PC-9 (cell line): Measurements from ENCODE around the gene AK5. TPM values are rescaled to one million over a fixed set of nuclear protein-coding genes. Genes with fewer than 3 reads are reported as not detected.
A peak's percentile ranks its signal among the peaks of the same experiment; 100 is the strongest.

Source experiments
- BruUV-seq: library from RNA; stranded (reverse); fragments of 400-500 nt; replicated peaks from 2 replicates; lab custom pipeline; 2021; lab: Mats Ljungman, UMichigan
- CTCF ChIA-PET: fragments of 300-600 bp; sonication (Branson Sonifier 250); formaldehyde crosslinking; loops from one replicate; lab custom pipeline; 2022; ENCODE audit warnings: antibody characterized with exemption; lab: Charles Lee
- POLR2A ChIA-PET: fragments of 300-600 bp; sonication (Branson Sonifier 250); formaldehyde crosslinking; loops from one replicate; lab custom pipeline; 2022; ENCODE audit warnings: antibody characterized with exemption; ENCODE audit not compliant: unreplicated experiment; lab: Charles Lee
- DNase-seq, 2 experiments: peaks; one replicate each; pipeline versions ENCODE4 v3.0.0 to v3.0.0-alpha.2; 2015 to 2022; ENCODE audit warnings: mixed read lengths in 1 of 2
- H2AFZ ChIP-seq: fragments of 200-600 bp; sonication (generic); 2 replicates; pipeline ENCODE4 v1.8.1; 2017; ENCODE audit warnings: antibody characterized with exemption
- H3F3A ChIP-seq: fragments of 200-600 bp; sonication (generic); 2 replicates; pipeline ENCODE4 v1.8.1; 2017; ENCODE audit warnings: antibody characterized with exemption, mild to moderate bottlenecking, low read depth; ENCODE audit not compliant: insufficient read depth
- H3K27ac ChIP-seq: fragments of 200-600 bp; sonication (generic); 2 replicates; pipeline ENCODE4 v1.6.1; 2016; ENCODE audit warnings: mixed run types
- H3K27me3 ChIP-seq: fragments of 200-600 bp; sonication (generic); 2 replicates; pipeline ENCODE4 v1.6.1; 2016; ENCODE audit warnings: low read depth, mixed run types; ENCODE audit not compliant: insufficient read depth
- H3K36me3 ChIP-seq: fragments of 200-600 bp; sonication (generic); 2 replicates; pipeline ENCODE4 v1.6.1; 2016; ENCODE audit warnings: low read depth, mixed run types
- H3K4me1 ChIP-seq: fragments of 200-600 bp; sonication (generic); replicated peaks from 2 replicates; pipeline ENCODE4 v1.6.1; 2016; ENCODE audit warnings: mixed run types; ENCODE audit not compliant: insufficient read depth
- H3K4me2 ChIP-seq: fragments of 200-600 bp; sonication (generic); 2 replicates; pipeline ENCODE4 v1.6.1; 2017; ENCODE audit warnings: mixed run types
- H3K4me3 ChIP-seq: fragments of 200-600 bp; sonication (generic); 2 replicates; pipeline ENCODE4 v1.6.1; 2016; ENCODE audit warnings: mixed run types
- H3K79me2 ChIP-seq: fragments of 200-600 bp; sonication (generic); 2 replicates; pipeline ENCODE4 v1.6.1; 2017; ENCODE audit warnings: low read depth, mixed run types
- H3K9me2 ChIP-seq: fragments of 200-600 bp; sonication (generic); 2 replicates; pipeline ENCODE4 v1.8.1; 2017; ENCODE audit warnings: mild to moderate bottlenecking; ENCODE audit not compliant: insufficient read depth
- H3K9me3 ChIP-seq: fragments of 200-600 bp; sonication (generic); 2 replicates; pipeline ENCODE4 v1.8.1; 2016; ENCODE audit warnings: low read depth; ENCODE audit not compliant: insufficient read depth
- H4K20me1 ChIP-seq: fragments of 200-600 bp; sonication (generic); 2 replicates; pipeline ENCODE4 v1.8.1; 2017; ENCODE audit not compliant: insufficient read depth
- EZH2 ChIP-seq: fragments of 200-600 bp; sonication (generic); IDR thresholded peaks from 2 replicates; pipeline ENCODE4 v1.8.0; 2017; ENCODE audit warnings: antibody characterized with exemption, low read depth
- intact Hi-C: fragments of 100-400 bp; cut with micrococcal nuclease; formaldehyde crosslinking; loops from one replicate; pipeline ENCODE4 v1.10.0; 2022; ENCODE audit not compliant: unreplicated experiment
- total RNA-seq: library from RNA; stranded (reverse); gene quantifications from 2 replicates; pipeline ENCODE4 v1.2.3, GENCODE V29; 2021
- TF ChIP-seq, protein P1 (sequence below): fragments of 200-600 bp; sonication (generic); conservative IDR thresholded peaks from 2 replicates; pipeline ENCODE4 v1.6.1; 2017; ENCODE audit warnings: mixed run types, antibody characterized with exemption, mild to moderate bottlenecking, moderate library complexity

AK5 gene
- total RNA-seq, 1 experiment from 2014 or later = 1.2 TPM

DNA sequence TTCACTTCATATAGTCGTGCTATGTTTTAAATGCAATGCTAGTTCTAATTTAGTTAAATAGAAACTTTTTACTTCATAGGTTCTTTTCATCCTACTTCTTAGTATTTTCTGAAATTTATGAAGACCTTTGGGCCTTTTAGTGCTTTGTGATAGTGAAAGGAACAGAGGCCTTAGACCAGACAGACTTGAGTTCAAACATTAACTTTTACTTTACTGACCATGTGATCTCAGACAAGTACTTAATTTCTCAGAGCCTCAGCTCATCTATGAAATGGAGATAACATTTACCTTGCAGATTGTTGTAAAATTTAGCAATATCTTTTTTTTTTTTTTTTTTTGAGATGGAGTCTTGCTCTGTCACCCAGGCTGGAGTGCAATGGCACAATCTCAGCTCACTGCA is 57.5 kb downstream of the AK5 start:
- POLR2A ChIA-PET = no interaction called here
- CTCF ChIA-PET = no interaction called here
- no TSS peak for BruUV-seq

DNA sequence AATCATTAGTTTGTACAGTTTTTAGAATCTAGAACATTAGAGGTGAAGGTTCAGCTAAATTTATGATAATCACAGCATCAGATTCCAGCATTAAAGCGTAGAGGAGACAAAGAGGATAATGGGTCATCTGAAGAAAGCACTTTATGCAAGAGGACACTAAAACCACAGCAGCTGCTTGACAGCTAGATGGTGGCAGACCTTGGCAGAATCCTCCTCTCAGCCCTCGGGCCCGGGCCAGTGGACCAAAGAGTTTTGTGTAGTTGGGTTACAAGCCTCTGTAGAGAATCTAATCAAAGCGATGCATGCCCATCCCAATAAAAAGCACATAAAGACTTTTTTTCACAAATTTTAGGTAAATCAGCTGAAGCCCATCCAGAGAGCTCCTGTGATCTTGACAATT is 59.4 kb downstream of the AK5 start:
- POLR2A ChIA-PET = no interaction called here
- Histone ChIP-seq H3K79me2 (no peaks in the 10 kb centered on the region), H3K4me1 (peaks cover 18% of the 10 kb centered on the region), H2AFZ (no peak overlapping the region), H3K27ac (no peak overlapping the region), H3K27me3 (no peaks in the 10 kb centered on the region), H3K4me3 (no peak overlapping the region), H3F3A (peaks cover 6% of the 10 kb centered on the region; the same call in 1 of the 2 replicates), H3K9me3 (no peaks in the 10 kb centered on the region), H3K4me2 (no peak overlapping the region), H3K36me3 (no peaks in the 10 kb centered on the region), H4K20me1 (no peaks in the 10 kb centered on the region), H3K9me2 (no peaks in the 10 kb centered on the region)
- DNase-seq = no peak
- intact Hi-C loops = no loop called here
- no peak for TF ChIP-seq EZH2
- TF ChIP-seq, protein P1, sequence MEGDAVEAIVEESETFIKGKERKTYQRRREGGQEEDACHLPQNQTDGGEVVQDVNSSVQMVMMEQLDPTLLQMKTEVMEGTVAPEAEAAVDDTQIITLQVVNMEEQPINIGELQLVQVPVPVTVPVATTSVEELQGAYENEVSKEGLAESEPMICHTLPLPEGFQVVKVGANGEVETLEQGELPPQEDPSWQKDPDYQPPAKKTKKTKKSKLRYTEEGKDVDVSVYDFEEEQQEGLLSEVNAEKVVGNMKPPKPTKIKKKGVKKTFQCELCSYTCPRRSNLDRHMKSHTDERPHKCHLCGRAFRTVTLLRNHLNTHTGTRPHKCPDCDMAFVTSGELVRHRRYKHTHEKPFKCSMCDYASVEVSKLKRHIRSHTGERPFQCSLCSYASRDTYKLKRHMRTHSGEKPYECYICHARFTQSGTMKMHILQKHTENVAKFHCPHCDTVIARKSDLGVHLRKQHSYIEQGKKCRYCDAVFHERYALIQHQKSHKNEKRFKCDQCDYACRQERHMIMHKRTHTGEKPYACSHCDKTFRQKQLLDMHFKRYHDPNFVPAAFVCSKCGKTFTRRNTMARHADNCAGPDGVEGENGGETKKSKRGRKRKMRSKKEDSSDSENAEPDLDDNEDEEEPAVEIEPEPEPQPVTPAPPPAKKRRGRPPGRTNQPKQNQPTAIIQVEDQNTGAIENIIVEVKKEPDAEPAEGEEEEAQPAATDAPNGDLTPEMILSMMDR = no peak
- BruUV-seq = no TSS peak
- CTCF ChIA-PET = no interaction called here

More for the DNA sequence above, 57.5 kb downstream of the AK5 start:
- Histone ChIP-seq H4K20me1 (no peaks in the 10 kb centered on the region), H3K27me3 (no peaks in the 10 kb centered on the region), H2AFZ (no peak overlapping the region), H3F3A (peaks cover 6% of the 10 kb centered on the region; the same call in 1 of the 2 replicates), H3K79me2 (no peaks in the 10 kb centered on the region), H3K4me2 (no peak overlapping the region), H3K36me3 (no peaks in the 10 kb centered on the region), H3K4me1 (peaks cover 18% of the 10 kb centered on the region), H3K27ac (no peak overlapping the region), H3K9me3 (no peaks in the 10 kb centered on the region; the same call in 1 of the 2 replicates), H3K9me2 (no peaks in the 10 kb centered on the region), H3K4me3 (no peak overlapping the region)
- TF ChIP-seq EZH2 = no peak
- TF ChIP-seq, protein P1 = no peak
- intact Hi-C loops = no loop called here
- no peak for DNase-seq

DNA sequence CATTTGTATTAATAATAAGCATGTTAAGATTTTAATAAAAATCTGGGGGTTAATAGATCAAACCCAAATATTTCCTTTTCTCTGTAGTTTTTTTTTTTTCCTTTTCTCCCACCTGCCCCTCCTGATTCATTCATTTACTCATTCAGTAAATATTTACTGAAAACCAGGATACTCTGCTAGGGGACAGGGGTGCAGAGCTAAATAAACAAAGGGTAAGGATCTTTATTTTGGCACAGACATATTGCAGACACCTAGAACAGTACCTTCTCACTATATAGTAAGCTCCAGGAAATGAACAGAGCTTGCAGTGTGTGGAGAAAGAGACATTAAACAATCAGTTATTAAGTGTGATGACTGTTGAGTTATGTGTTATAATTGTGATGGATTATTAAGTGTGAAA is 60.9 kb downstream of the AK5 start:
- Histone ChIP-seq H4K20me1 (no peaks in the 10 kb centered on the region), H3K9me3 (no peaks in the 10 kb centered on the region), H3K4me1 (peaks cover 18% of the 10 kb centered on the region), H3K27ac (no peak overlapping the region), H3K4me3 (no peak overlapping the region), H3K79me2 (no peaks in the 10 kb centered on the region), H3K27me3 (no peaks in the 10 kb centered on the region), H2AFZ (no peak overlapping the region; the same call in 1 of the 2 replicates), H3K4me2 (peak overlapping the region; percentile 15), H3F3A (peaks cover 6% of the 10 kb centered on the region; the same call in 1 of the 2 replicates), H3K36me3 (no peaks in the 10 kb centered on the region), H3K9me2 (no peaks in the 10 kb centered on the region)
- ChIA-PET CTCF (no interaction called here), POLR2A (no interaction called here)
- no TSS peak for BruUV-seq
- TF ChIP-seq, protein P1 = no peak
- no peak for TF ChIP-seq EZH2
- intact Hi-C loops = no loop called here
- DNase-seq = peak in 1 of 2 experiments; percentile 59
